CD4-positive, alpha-beta T cell treated with Interleukin-21 for 1 hour (primary cell): Measurements from ENCODE around the gene LRRC36.
A peak's percentile ranks its signal among the peaks of the same experiment; 100 is the strongest.

Source experiments
- DNase-seq: peaks from one replicate; pipeline ENCODE4 v3.0.0-alpha.2; 2020

Gene LRRC36, protein sequence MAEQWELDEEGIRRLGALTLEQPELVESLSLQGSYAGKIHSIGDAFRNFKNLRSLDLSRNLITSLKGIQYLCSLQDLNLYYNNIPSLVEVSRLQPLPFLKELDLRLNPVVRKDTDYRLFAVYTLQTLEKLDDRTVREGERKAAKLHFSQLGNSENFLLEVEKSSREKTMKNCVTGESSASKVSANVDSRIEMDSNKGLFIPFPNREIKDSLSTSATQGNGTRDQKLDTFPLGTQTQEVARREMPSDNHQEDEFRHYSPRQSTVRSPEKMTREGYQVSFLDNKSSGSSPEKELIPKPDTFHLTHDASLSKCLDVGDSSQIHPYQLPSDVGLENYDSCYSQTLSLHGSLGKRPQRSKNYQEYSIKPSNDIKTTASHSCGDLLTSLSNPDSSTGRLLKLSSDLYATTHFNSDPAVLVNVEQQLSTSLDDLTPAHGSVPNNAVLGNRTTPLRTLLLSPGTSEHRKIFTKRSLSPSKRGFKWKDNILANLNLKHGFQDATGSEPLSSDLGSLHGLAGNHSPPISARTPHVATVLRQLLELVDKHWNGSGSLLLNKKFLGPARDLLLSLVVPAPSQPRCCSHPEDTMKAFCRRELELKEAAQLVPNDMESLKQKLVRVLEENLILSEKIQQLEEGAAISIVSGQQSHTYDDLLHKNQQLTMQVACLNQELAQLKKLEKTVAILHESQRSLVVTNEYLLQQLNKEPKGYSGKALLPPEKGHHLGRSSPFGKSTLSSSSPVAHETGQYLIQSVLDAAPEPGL

DNA sequence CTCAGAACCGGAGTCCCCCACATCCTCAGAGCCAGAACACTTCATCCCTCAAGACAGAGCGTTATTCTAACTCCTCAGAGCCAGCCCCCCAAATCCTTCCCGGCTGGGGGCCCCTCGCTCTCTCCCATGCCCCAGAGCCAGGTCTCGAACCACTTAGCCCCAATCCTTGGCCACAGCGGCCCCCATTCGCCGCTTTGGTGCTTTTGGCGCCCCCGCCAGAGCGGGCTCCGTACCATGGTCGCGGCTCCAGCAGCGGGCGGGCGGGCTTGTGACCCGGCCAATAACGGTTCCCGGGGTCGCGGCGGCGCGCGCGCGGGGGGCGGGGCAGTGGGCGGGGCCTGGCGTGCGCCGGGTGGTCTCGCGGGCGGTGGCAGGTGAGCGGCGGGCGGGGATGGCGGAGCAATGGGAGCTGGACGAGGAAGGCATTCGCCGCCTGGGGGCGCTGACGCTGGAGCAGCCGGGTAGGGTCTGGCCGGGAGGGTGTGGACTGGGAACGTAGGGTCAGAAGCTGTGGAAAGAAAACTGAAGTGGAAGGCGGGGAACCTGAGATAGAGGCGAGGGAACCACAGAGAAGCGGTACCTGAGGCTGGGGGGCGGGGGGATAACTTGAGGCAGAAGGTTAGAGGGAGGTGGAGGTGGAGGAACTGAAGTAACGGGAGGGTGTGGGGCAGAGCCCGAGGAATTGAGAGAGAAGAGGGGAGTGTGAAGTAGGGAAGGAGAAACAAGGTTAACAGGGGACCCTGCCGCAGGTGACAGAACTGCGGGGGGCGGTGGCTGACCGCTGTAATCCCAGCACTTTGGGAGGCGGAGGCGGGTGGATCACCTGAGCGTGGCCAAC lies at the start of gene LRRC36, which contains the start of gene KCTD19:
TSS of gene LRRC36 (plus strand) at position 344 of the 838 bp plus-strand sequence. CDS start at position 392, 48 bp downstream.
TSS of gene KCTD19 (minus strand) at position 270 of the 838 bp plus-strand sequence. CDS start at position 236, 34 bp downstream.
- DNase-seq, result peak; percentile 65

DNA sequence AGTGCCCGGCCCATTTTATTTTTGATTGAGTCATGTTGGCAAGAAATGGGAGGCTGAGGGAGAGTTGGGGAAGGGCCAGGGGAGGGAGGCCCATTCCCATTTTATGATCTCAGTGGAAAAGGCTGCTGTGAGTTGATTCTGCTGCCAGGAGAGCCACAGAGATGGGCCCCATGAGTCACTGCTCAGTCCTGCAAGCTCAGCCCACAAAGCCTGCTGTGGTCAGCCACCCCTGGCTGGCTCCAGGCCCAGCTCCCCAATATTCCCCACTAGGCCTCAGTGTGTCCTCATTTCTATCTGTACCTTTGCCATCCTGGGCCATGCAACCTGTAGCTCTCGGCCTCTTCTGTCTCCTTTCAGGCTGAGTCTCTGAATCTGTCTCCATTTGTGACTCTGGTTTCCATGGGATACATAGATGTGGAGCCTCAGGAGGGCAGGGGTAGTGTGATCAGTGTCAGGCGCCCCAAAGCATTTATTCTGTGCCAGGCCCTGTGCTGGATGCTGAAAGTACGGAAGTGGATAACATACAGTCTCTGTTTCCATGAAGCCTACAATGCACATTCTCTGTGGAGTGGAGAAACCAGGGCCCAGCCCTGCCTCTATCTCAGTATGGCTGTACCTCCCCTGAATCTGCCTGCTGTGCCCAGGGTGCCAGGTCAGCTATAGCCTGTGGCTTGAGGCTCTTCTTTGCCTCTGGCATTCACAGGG lies 49.2 kb upstream of the LRRC36 start:
- no peak for DNase-seq

DNA sequence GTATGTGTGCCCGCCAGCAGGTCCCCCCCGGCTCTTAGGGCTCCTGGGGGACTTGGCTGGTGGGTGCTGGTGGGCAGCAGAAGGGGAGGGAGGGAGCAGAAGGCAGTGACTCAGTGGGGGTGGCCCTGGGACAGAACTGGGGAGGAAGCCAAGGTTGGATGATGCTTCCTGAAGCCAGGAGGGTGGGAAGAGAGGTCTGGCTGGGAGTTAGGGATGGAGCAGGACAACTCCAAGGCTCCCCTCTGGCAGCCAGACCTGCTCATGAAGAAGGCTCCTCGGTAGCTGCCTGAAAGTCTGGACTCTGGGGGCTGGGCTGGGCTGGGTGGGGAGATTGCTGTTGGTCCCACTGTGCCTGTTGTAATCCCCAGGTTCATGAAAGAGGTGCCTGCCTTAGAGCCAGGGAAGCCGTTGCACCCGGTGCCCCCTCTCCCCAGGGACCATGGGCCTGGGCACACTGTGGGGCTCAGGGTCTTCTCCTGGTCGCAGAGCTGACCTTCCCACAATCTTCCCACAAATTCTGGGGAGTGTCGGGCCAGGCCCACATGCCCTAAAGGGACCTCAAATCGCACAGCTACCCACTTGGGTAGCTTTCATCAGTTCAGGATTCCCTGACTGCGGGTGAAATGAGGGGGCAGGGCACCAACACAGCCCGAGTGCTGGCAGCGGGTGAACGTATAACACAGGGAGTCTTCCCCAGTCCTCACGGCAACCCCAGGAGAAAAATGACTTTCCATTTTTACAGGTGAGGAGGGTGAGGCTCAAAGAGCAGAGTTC lies 48.4 kb upstream of the LRRC36 start:
- no peak for DNase-seq

DNA sequence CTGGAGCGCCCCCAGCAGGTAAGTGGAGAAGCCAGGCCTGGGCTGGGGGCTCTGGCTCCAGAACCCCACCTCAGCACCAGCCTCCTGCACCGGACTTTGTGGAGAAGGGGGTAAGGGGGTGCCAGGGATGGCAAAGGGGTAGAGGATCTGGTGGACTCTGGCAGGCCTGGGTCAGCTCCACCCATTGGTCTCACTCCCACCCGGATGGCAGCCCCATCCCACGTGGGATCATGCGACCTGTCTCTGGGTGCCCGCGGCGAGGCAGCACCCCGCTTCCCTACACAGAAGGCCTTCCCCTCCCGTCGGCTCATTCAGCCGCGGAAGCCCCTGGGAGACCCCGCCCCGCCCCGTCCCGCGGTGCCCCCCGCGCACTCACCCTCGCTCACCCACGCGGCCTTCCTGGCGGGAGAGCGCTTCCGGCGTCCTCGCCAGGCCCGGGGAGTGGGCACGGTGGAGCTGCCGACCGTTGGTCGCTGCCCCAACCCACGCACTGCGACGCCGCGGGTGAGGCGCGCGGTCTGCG lies 47.8 kb upstream of the LRRC36 start:
- peak; percentile 46 for DNase-seq

DNA sequence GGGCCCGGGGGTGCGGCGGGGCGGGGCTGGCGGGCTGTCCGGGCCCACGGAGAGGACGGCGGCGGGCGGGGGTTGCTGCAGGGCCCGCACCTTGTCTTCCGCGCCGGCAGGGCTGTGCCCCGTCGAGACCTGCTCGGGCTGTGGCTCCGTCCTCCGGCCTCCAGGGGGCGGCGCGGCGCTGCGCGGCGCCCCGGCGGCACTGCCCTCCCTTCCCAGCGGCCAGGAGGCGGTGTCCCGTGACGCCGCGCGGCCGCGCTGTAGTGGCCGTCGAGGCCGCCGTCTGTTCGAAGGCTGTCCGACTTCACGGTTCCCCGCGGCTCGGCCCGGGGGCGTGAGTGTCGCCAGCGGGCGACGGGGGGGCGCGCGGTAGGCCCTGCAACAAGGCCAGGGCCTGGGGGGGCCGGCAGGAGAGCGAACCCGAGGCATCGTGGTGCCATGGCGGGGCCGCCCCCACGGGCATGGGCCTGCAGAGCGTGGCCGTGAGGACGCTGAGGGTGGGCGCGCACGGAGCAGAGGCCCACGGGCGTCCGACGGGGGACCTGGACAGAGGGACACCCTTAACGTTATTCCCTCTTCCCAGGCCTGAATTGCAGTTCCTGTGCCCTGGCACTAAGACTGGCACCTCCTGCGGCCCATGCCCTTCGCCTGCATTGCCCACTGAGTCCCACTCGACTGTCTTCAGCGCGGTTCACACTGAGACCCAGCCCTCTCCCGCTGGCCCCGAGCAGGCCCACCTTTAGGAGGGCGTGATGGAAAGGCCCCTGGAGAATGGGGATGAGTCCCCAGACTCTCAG lies 47.1 kb upstream of the LRRC36 start, which contains the start of gene PLEKHG4:
TSS of gene PLEKHG4 (plus strand) at position 237 of the 794 bp plus-strand sequence. CDS start at position 750, 513 bp downstream.
- peak; percentile 88 for DNase-seq

DNA sequence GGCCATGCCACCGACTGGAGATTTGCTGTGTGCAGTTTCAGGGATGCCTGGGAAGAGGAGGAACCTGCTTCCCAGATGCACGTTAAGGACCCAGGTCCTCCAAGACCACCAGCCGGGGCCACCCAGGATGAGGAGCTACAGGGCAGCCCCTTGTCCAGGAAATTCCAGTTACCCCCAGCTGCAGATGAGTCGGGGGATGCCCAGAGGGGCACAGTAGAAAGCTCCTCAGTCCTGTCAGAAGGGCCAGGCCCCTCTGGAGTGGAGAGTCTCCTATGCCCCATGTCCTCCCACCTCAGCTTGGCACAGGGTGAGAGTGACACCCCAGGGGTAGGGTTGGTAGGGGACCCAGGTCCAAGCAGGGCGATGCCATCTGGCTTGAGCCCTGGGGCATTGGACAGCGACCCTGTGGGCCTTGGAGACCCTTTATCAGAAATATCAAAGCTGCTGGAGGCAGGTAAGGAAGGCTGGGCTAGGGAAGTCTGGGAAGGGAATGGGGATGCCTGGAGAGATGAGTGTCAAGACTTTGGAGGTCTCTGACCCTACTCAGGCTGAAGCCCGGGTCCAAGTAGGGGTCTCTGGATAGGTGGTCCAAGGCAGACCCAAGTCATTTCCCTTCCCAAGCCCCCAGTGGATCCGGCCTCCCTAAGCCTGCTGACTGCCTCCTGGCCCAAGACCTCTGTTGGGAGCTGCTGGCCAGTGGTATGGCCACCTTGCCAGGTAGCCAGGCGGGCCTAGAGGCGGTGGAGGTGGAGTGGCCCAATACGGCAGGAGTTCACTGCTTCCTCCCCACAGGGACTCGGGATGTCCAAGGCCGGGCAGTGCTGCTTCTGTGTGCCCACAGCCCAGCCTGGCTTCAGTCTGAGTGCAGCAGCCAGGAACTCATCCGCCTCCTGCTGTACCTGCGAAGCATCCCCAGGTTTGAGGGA lies 46.3 kb upstream of the LRRC36 start:
- DNase-seq, result no peak

DNA sequence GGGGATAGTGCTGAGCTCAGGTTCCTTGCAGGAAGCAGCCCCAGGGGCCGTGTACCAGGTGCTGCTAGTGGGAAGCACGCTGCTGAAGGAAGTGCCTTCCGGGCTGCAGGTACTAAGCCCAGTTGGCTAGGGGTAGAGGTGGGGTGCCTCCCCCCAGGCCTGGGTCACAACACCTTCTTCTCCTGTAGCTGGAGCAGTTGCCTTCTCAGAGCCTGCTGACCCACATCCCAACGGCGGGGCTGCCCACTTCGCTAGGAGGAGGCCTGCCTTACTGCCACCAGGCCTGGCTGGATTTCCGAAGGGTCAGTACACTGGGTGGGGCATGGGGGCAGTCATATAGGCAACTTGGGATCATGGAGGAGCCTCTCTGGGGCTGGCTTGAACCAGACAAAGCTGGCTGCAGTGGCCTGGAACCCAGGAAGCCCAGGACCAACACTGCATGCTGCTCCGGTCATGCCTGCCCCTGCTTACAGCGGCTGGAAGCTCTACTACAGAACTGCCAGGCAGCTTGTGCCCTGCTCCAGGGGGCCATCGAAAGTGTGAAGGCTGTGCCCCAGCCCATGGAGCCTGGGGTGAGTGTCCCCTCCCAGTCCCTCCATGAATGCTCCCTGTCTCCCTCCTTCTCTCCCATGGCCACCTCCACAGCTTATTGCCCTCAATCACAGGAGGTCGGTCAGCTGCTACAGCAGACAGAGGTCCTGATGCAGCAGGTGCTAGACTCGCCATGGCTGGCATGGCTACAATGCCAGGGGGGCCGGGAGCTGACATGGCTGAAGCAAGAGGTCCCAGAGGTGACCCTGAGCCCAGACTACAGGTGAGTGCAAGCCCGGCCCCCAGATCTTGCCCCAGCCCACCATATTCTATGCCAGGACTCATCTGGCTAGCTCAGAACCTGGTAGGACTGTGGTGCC lies 44.8 kb upstream of the LRRC36 start:
- DNase-seq, result no peak

DNA sequence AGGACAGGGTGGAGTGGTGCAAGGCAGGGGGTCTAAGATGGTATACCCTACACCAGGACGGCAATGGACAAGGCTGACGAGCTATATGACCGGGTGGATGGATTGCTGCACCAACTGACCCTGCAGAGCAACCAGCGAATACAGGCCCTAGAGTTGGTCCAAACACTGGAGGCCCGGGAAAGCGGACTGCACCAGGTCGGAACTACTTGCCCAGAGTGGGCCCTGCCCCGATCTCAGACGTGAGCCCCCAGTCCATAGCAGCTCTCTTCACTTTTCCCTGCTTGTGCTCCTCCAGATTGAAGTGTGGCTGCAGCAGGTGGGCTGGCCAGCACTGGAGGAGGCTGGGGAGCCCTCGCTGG lies 44.2 kb upstream of the LRRC36 start:
- no peak for DNase-seq

DNA sequence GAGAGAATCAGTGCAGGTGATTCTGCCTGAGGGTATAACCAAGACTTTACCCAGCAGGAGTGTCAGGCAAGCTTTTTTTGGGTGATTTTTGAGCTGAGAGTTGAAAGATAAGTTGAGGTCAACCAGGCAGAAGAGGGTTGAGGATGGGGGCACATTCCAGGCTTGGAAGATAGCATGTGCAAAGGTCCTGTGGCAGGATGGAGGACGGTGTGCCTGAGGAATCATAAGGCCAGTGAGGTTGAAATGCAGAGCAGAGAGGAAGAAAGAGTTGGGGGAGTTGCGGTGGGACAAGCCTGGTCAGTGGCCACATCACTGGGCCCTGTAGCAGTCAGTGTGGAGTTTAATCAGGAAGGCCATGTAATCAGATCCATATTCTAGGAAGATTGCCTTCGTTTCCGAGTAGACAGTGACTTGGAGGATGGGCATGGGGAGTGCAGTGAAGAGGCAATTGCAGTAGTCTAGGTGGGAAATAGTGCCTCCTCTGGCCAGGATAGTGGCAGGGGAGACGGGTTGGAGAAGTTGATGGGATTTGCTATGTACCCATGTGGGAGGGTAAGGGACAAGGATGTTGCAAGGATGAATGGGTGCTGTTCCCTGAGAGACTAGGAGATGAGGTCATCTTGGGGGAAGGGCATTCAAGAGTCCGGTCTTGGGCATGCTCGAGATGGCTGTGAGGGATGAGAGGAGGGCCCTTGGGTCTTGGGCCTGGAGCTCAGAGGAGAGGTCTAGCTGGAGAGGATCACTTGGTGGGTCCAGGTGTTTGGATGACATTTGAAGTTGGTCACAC lies 43.4 kb upstream of the LRRC36 start:
- DNase-seq, result no peak

DNA sequence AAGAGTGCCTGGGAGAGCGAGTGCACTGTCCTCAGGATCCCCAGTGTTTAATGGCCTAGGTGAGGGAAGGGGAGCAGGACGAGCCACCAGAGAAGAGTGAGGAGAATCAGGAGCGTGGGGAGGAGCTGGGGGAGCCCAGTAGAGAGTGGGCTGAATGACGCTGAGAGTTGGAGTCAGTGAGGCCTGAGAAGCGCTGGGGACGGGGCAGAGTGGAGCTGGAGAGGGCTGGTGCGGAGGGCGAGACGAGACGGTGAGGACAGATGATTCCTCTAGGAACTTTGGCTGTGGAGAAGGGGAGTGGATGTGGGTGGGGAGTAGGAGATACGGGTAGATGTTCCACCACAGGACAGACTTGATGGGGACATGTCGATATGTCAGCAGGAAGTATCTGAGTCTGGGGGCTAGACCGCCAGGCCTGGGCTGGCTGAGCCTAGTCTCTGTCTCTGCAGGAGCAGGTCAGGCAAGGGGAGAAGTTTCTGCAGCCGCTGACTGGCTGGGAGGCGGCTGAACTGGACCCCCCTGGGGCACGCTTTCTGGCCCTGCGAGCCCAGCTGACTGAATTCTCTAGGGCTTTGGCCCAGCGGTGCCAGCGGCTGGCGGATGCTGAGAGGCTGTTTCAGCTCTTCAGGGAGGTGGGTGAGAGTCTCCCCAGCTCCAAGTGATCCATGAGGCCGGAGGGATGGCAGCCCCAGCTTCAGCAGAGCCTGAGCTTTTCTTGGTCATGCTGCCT lies 42.6 kb upstream of the LRRC36 start:
- no peak for DNase-seq

DNA sequence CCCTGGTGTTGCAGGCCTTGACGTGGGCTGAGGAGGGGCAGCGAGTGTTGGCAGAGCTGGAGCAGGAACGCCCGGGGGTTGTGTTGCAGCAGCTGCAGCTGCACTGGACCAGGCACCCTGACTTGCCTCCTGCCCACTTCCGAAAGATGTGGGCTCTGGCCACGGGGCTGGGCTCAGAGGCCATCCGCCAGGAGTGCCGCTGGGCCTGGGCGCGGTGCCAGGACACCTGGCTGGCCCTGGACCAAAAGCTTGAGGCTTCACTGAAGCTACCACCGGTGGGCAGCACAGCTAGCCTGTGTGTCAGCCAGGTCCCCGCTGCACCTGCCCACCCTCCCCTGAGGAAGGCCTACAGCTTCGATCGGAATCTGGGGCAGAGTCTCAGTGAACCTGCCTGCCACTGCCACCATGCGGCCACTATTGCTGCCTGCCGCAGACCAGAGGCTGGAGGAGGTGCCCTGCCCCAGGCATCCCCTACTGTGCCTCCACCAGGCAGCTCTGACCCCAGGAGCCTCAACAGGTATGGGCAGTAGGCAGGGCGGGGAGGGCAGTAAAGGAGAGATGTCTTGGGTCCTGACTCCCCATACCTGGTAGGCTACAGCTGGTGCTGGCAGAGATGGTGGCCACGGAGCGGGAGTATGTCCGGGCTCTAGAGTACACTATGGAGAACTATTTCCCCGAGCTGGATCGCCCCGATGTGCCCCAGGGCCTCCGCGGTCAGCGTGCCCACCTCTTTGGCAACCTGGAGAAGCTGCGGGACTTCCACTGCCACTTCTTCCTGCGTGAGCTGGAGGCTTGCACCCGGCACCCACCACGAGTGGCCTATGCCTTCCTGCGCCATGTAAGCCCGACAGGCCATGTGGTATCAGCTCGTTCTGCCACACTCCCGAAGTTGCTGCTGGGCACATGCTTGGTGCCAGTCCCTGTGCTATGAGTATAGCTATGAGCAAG lies 41.6 kb upstream of the LRRC36 start:
- no peak for DNase-seq

DNA sequence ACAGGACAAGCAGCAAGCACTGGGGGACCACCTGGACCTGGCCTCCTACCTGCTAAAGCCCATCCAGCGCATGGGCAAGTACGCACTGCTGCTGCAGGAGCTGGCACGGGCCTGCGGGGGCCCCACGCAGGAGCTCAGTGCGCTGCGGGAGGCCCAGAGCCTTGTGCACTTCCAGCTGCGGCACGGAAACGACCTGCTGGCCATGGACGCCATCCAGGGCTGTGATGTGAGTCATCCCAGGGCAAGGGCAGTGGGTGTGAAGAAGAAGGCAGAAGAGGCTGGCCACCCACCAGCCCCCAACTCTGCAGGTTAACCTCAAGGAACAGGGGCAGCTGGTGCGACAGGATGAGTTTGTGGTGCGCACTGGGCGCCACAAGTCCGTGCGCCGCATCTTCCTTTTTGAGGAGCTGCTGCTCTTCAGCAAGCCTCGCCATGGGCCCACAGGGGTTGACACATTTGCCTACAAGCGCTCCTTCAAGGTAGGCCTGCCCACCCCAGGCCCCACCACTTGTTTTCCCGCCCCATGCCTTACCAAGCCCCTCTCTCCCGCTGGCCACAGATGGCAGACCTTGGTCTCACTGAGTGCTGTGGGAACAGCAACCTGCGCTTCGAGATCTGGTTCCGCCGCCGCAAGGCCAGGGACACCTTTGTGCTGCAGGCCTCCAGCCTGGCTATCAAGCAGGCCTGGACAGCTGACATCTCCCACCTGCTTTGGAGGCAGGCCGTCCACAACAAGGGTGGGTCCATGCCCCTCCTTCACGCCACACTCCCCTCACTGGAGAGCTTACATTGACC lies 40.0 kb upstream of the LRRC36 start:
- DNase-seq, result no peak

DNA sequence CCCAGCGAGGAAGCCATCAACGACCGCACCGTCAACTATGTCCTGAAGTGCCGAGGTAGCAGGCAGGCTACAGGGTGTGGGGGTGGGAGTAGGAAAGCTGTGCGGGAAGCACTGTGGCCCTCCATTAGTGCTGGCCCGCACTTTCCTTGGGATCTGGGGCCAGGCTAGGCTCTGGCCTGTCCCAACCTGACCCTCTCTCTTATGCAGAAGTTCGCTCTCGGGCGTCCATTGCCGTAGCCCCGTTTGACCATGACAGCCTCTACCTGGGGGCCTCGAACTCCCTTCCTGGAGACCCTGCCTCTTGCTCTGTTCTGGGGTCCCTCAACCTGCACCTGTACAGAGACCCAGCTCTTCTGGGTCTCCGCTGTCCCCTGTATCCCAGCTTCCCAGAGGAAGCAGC lies 38.7 kb upstream of the LRRC36 start:
- no peak for DNase-seq

DNA sequence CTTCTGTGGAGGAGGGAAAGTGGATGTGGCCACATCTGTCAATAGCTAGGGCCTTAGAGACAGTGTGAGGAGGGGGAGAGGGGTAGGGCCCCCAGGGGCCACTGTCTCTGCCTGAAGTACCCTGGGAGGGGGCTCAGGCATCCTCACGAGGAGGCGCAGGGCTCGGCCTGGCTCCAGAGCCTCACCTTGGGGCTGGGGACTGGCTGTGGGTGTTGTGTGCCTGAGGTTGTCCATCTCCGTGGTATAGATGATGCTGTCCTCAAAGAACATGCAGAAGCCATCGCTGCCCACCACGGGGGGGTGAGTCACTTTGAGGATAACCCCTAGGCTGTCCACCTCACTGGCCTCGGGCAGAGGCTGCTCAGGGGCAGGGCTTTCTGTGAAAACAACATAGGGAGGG lies 35.2 kb upstream of the LRRC36 start:
- DNase-seq, result no peak
